GM18505 (cell line): Measurements from ENCODE around the gene TTLL8.
"Not testable (repeated sequence)": the region's sequence is repeated elsewhere in the genome, so short reads cannot be mapped to it uniquely, and the experiment has no call there.

Experiments used
- ATAC-seq: cut with Tn5 transposase; IDR thresholded peaks from one replicate; pipeline ENCODE4 v1.9.1; 2021; ENCODE audit not compliant: unreplicated experiment
- POLR2A ChIP-seq: IDR thresholded peaks from 4 replicates; pipeline ENCODE4 v1.6.1; 2011; ENCODE audit warnings: borderline replicate concordance; ENCODE audit not compliant: insufficient read depth, insufficient read length; ENCODE audit errors: extremely low read depth

Gene TTLL8

GRCh38 chr22:50058061-50058905 is at the start of gene TTLL8:
Gene TTLL8 (minus strand): TSS chr22:50058298.
- no peak for TF ChIP-seq POLR2A
- ATAC-seq = no peak

GRCh38 chr22:50107529-50107928 is 49.4 kb upstream of the TTLL8 start:
- no peak for ATAC-seq
- no peak for TF ChIP-seq POLR2A

- ATAC-seq = no peak
- TF ChIP-seq POLR2A = no peak
Observed at GRCh38 chr22:50105208-50106100, 47.4 kb upstream of the TTLL8 start.

DNA sequence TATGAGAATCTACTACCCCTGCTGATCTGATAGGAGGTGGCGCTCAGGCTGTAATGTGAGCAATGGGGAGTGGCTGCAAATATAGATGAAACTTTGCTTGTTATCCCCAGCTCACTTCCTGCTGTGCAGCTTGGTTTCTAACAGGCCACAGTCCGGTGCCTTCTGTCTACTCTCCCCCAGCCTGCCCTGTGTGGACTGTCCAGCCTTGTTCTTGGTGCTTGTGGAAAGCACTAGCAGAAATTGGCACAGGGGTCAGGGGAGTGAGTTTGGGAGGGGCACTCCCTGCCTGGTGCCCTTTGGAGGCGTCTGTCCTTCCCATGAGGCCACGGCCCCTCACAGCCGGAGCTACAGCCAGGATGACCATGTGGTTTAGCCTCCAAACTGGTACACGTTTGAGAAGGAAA is 46.0 kb upstream of the TTLL8 start:
- no peak for TF ChIP-seq POLR2A
- ATAC-seq = no peak

DNA sequence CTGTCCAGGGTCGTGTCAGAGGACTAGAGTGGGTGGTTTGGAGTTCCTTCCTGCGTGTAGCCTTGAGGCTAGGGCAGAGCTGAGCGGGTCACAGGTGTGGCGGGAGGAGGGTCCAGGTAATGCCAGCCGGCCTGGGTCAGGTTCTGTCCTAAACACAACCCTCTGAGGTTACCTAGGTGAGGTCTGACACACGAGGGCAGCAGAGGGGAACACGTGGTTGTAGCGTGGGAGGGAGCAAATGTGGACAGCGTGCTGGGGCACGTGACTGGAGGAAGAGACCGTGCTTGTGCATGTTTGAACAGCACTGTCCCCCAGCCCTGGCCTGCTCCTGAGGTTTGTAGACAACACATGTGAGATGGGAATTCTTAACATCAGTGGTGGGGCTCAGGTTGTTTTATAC is 44.8 kb upstream of the TTLL8 start:
- TF ChIP-seq POLR2A = no peak
- no peak for ATAC-seq

DNA sequence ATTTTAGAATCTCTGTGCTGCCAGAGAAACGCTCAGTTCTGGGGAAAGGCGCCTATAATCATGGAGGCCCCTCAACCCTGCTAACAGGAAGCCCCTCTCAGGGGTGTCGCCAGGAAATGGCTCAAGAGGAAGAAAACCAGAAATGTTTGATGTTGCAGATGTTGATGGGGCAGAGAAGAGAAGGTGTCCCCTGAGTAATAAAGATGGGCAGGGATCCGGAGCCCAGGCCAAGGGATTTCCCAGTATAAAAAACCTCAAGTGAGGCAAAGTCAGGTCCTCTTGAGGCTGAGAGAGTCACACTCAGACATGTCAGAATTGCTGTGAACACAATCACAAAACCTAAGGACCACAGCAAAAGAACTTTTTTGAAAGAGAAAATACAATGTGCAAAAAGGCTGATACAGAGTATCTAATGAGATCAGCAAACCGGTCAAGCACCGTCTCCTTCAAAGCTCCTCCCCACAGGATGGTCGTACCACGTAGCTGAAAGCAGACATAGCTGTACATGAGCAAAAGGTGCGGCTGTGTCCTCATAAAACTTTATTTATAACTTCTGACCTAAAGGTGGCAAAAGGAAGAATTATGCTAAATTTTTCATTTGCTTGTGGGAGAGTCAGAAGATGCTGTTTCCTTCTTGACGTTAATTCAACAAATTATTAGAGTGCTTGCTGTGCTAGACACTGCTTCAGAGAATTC is 43.9 kb upstream of the TTLL8 start:
- ATAC-seq = no peak
- TF ChIP-seq POLR2A = no peak

DNA sequence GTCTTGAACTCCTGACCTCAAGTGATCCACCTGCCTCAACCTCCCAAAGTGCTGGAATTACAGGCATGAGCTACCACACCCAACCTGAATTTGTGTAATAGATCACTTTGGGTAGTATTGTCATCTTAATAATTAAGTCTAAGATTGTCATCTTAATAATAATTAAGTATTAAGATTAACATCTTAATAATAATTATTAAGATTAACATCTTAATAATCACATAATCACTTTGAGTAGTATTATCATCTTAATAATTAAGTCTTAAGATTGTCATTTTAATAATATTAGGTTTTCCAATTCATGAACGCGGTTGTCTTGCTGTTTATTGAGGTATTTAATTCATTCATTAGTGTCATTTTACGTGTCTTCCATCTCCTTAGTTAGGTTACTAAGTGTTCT is 40.0 kb upstream of the TTLL8 start:
- no peak for ATAC-seq
- no peak for TF ChIP-seq POLR2A

GRCh38 chr22:50092342-50092741 is 34.2 kb upstream of the TTLL8 start:
- ATAC-seq = no peak
- TF ChIP-seq POLR2A = no peak

DNA sequence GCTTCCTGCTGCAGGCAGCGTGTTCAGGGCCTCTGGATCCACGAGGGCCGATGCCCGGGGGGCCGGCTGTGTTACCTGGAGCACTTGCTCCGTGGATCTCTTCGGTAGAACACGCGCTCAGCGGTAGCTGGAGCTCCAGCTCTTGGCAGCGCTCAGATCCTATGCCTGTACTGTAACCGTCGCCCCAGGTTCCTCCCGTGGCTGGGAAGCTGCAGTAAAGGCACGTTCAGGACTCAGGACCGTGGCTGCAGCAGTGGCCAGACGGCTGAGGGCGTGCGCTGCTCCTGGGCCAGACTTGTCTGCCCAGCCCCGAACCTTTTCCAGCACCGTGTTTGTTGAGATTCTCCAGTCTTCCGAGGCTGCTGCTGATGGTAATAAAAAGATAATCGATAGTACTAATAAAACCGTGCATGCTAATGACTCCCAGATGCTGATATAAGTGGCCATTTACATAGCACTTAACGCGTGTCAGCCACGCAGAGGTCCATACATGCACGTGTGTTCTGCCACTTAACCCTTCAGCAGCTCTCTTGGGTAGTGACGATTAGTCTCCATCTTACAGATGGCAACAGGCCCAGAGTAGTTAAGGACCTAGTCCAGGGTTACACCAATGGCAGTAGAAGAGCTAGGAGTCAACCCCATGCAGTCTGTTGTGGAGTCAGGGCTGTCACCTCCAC is 33.1 kb upstream of the TTLL8 start:
- TF ChIP-seq POLR2A = no peak
- no peak for ATAC-seq

- TF ChIP-seq POLR2A = no peak
- no peak for ATAC-seq
Observed at GRCh38 chr22:50090412-50090714, 32.3 kb upstream of the TTLL8 start.

DNA sequence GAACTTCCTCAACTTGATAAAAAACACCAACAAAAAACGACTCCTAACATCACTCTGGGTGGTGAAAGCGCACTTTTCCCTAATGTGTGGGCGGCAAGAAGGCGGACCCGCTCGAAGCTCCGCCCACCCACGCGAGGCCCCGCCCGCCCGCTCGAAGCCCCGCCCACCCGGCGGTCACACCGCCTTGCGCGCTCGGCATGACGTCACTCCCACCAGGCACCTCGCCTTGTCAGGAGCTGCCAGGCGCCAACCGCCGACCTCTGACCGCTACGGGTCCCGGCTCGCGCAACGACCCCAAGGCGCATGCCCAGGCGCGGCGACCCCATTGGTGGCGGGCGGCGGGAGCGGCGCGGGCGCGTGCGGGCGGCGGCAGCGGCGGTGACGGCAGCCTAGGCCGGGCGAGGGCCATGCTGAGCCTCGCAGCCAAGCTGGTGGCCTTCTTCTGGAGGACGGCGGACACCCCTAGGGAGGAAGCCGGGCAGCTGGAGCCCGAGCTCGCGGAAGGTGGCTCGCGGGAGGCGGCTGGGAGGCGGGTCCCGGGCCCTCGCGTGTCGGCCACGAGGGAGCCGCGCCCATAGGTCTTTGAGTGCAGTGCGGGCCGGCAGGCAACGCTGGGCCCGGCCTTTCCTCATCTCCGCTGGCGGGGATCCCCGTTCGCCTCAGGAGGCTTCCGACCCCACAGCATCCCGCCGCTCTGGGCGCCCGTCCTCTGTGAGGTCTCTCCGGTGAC is 31.7 kb upstream of the TTLL8 start, which contains the start of gene MOV10L1:
Gene MOV10L1 (plus strand): TSS at position 325 of the 730 bp plus-strand sequence. CDS start 83 bp downstream, at position 408.
- TF ChIP-seq POLR2A = no peak
- ATAC-seq = no peak

DNA sequence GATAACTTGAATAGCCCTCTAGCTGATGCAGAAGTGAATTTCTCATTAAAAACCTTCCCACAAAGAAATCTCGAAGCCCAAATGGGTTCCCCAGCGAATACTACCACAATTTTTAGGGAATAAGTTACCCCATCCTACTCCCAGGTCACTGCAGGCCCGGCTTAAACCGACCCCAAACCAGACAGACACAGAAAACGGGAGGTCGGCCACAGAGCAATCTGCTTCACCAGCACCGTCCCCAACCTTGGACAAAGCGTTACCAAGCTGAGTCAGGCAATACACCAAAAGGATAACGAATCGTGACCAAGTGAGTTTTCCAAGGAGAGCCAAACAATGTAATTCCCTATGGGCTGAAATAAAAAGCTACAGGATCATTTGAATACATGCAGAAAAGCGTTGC is 31.1 kb upstream of the TTLL8 start:
- no peak for TF ChIP-seq POLR2A
- ATAC-seq = no peak

- ATAC-seq = no peak
- no peak for TF ChIP-seq POLR2A
Observed at GRCh38 chr22:50088096-50088495, 30.0 kb upstream of the TTLL8 start.

- TF ChIP-seq POLR2A = no peak
- no peak for ATAC-seq
Observed at GRCh38 chr22:50087646-50088045, 29.5 kb upstream of the TTLL8 start.

DNA sequence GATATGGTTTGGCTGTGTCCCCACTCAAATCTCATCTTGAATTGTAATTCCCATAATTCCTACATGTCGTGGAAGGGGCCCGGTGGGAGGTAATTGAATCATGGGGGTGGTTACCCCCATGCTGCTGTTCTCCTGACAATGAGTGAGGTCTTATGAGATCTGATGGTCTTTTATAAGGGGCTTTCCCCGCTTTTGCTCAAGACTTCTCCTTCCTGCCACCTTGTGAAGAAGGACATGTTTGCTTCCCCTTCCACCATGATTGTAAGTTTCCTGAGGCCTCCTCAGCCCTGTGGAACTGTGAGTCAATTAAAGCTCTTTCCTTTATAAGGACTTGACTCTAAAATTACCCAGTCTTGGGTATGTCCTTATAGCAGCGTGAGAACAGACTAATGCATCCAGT is 28.9 kb upstream of the TTLL8 start:
- ATAC-seq = not testable (repeated sequence)
